HG03442 (cell line): ENCODE results near the gene MAT2A.
A peak's percentile ranks its signal among the peaks of the same experiment; 100 is the strongest.

Experiments
- ATAC-seq: cut with Tn5 transposase; IDR thresholded peaks from one replicate; pipeline ENCODE4 v1.9.1; 2021; ENCODE audit warnings: mild to moderate bottlenecking, moderate library complexity; ENCODE audit not compliant: unreplicated experiment

Gene MAT2A

GRCh38 chr2:85538507-85539360, at the start of gene MAT2A:
Gene MAT2A (plus strand): TSS chr2:85539168. CDS start chr2:85539288, 120 bp downstream.
- ATAC-seq: peak; percentile 62

- ATAC-seq: no peak
These were observed 47.9 kb upstream of the MAT2A start for GRCh38 chr2:85490861-85491755.

GRCh38 chr2:85496436-85496835, 42.5 kb upstream of the MAT2A start:
- ATAC-seq: no peak

GRCh38 chr2:85497944-85498630, 40.9 kb upstream of the MAT2A start:
- ATAC-seq: no peak

- ATAC-seq: no peak
These were observed 37.7 kb upstream of the MAT2A start for GRCh38 chr2:85501248-85501647.

GRCh38 chr2:85502720-85503119, 36.2 kb upstream of the MAT2A start:
- ATAC-seq: no peak

GRCh38 chr2:85503168-85503850, 35.7 kb upstream of the MAT2A start:
- no peak for ATAC-seq

- ATAC-seq: no peak
These were observed 34.9 kb upstream of the MAT2A start for GRCh38 chr2:85503851-85504777.

- no peak for ATAC-seq
These were observed 34.1 kb upstream of the MAT2A start for GRCh38 chr2:85504778-85505261.

GRCh38 chr2:85505551-85506238, 33.3 kb upstream of the MAT2A start:
- ATAC-seq: no peak

- no peak for ATAC-seq
These were observed 32.2 kb upstream of the MAT2A start for GRCh38 chr2:85506768-85507181.

GRCh38 chr2:85511008-85511811, 27.8 kb upstream of the MAT2A start:
- ATAC-seq: no peak

- no peak for ATAC-seq
These were observed 24.6 kb upstream of the MAT2A start for GRCh38 chr2:85514323-85514722.

- ATAC-seq: no peak
These were observed 22.1 kb upstream of the MAT2A start for GRCh38 chr2:85516653-85517389.

- ATAC-seq: no peak
These were observed 16.8 kb upstream of the MAT2A start for GRCh38 chr2:85522090-85522647.

GRCh38 chr2:85523062-85523902, 15.7 kb upstream of the MAT2A start:
- no peak for ATAC-seq
